ENCODE data around the gene SPSB4. TPM values are rescaled to one million over a fixed set of nuclear protein-coding genes. Genes with fewer than 3 reads are reported as not detected.

Gene SPSB4
- total and polyA plus RNA-seq, 2 donors (not counting 1 experiment from before 2014, with no cell fraction given): not detected

DNA sequence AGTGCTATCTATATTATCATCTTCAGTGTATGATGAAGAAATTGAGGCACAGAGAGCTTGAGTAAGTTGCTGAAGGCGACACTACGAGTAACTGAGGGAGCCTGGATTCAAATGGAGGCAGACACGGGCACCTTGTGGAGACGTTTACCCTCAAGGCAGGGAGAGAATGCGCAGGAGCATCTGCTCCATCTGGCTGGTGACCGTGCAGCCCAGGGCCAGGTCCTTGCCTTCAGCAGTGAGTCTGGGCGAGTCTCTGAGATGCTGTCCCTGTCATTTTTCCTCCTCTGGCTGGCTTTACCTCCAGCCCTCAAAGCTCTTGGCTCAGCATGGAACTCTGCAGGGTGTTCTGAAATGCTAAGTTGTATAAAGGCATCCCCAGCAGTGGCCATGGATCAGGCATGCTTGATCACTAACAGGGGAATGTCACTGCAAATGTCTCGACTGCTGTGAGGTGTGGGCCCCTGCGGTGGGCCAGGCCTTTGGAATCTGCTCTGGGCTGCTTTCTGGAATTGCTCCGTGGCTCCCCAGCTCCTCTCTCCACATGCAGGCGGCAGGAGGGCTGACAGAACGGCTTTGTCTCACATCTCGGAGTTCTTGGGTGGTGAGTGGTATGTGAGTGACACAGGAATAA is 19.7 kb downstream of the SPSB4 start:
- no peaks in the 10 kb centered on the region for H3K36me3 ChIP-seq (ENCODE audit: control insufficient read depth, insufficient read depth, low read length)

DNA sequence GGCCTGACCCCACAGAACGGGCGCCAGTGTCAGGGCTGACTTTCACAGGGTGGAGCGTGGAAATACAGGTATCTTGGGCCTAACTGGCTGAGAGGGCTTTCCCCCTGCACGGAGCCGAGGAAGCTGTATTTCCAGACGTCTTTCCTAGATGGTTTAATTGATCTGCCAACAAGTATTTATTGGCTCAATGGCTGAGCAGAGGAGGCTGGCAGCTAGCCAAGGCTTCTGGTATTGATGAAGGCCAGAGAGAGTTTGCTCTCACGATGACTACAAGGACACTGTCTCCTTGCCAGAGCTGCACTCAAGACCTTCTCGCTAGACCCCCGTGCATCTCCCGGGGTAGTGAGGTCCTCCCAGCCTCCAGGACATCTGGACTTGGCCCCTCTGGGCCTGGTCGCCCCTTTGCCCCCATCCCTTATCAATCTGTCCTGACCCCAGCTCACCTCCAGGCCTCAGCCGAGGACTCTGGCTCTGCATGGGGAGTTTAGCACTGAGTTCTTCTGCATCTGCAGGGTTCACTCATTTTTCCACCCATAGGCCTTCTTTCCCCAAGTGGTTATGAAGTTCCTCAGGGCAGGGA is 20.6 kb downstream of the SPSB4 start:
- no peaks in the 10 kb centered on the region for H3K4me1 ChIP-seq (ENCODE audit: control insufficient read depth, extremely low read depth, insufficient read depth, low read length)
- H3K36me3 ChIP-seq (ENCODE audit: control insufficient read depth, insufficient read depth, low read length): no peaks in the 10 kb centered on the region
- TF ChIP-seq, protein P1, sequence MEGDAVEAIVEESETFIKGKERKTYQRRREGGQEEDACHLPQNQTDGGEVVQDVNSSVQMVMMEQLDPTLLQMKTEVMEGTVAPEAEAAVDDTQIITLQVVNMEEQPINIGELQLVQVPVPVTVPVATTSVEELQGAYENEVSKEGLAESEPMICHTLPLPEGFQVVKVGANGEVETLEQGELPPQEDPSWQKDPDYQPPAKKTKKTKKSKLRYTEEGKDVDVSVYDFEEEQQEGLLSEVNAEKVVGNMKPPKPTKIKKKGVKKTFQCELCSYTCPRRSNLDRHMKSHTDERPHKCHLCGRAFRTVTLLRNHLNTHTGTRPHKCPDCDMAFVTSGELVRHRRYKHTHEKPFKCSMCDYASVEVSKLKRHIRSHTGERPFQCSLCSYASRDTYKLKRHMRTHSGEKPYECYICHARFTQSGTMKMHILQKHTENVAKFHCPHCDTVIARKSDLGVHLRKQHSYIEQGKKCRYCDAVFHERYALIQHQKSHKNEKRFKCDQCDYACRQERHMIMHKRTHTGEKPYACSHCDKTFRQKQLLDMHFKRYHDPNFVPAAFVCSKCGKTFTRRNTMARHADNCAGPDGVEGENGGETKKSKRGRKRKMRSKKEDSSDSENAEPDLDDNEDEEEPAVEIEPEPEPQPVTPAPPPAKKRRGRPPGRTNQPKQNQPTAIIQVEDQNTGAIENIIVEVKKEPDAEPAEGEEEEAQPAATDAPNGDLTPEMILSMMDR (conservative IDR thresholded peaks at IDR 0.05 in 1 of 2, IDR thresholded peaks at IDR 0.05 in 1 of 2; ENCODE audit: low read depth in 1 of 2, low read length in 2 of 2): no peak
- no peak for TF ChIP-seq EZH2 (IDR thresholded peaks at IDR 0.05; ENCODE audit: low read length, missing control alignments)

More for the DNA sequence above, 19.7 kb downstream of the SPSB4 start:
- no peak for DNase-seq (ENCODE audit: low read depth in 2 of 2)
- Histone ChIP-seq H2AFZ (ENCODE audit: low read length) (no peak overlapping the region), H4K20me1 (ENCODE audit: control insufficient read depth, extremely low read depth, insufficient read depth, low read length) (no peaks in the 10 kb centered on the region), H3K27me3 (ENCODE audit: control insufficient read depth, insufficient read depth, low read length) (no peaks in the 10 kb centered on the region), H3K9ac (ENCODE audit: insufficient read depth, low read length) (no peak overlapping the region), H3K4me1 (ENCODE audit: control insufficient read depth, extremely low read depth, insufficient read depth, low read length) (no peaks in the 10 kb centered on the region), H3K9me3 (ENCODE audit: control insufficient read depth, insufficient read depth, low read depth, low read length) (no peaks in the 10 kb centered on the region), H3K27ac (ENCODE audit: insufficient read depth, low read length) (no peak overlapping the region), H3K4me2 (ENCODE audit: extremely low read depth, insufficient read depth, low read length) (no peak overlapping the region), H3K4me3 (replicated peaks in 1 of 4; ENCODE audit: control extremely low read depth in 1 of 4, insufficient read depth in 1 of 4, low read depth in 3 of 4, low read length in 4 of 4) (no peak overlapping the region), H3K79me2 (ENCODE audit: control insufficient read depth, insufficient read depth, low read length) (no peaks in the 10 kb centered on the region)
- TF ChIP-seq EZH2 (IDR thresholded peaks at IDR 0.05; ENCODE audit: low read length, missing control alignments): no peak
- TF ChIP-seq, protein P1 (conservative IDR thresholded peaks at IDR 0.05 in 1 of 2, IDR thresholded peaks at IDR 0.05 in 1 of 2; ENCODE audit: low read depth in 1 of 2, low read length in 2 of 2): no peak

DNA sequence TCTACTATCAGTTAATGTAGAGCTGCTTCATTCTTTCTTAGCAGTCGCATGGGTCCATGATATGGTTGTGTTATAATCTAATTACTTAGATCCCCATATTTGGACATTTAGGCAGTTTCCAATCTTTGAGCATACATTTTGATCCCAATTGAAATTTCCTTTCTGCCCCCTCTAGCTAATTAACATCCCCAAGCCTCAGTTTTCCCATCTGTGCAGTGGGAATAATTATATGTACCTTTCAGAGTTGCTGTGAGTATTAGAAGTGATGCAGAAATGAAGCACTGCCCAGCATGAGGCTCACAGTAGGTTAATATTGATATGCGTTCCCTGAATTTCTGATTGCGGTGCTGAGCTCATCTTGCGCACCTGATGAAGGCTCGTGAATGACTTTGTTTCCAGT is 21.8 kb downstream of the SPSB4 start:
- H3K36me3 ChIP-seq (ENCODE audit: control insufficient read depth, insufficient read depth, low read length): no peaks in the 10 kb centered on the region
- H3K27ac ChIP-seq (ENCODE audit: insufficient read depth, low read length): no peak overlapping the region
- H3K4me2 ChIP-seq (ENCODE audit: extremely low read depth, insufficient read depth, low read length): no peak overlapping the region
- DNase-seq (ENCODE audit: low read depth in 2 of 2): no peak
- no peak overlapping the region for H3K4me3 ChIP-seq (replicated peaks in 1 of 4; ENCODE audit: control extremely low read depth in 1 of 4, insufficient read depth in 1 of 4, low read depth in 3 of 4, low read length in 4 of 4)
- no peaks in the 10 kb centered on the region for H3K9me3 ChIP-seq (ENCODE audit: control insufficient read depth, insufficient read depth, low read depth, low read length)
- TF ChIP-seq EZH2 (IDR thresholded peaks at IDR 0.05; ENCODE audit: low read length, missing control alignments): no peak
- TF ChIP-seq, protein P1 (conservative IDR thresholded peaks at IDR 0.05 in 1 of 2, IDR thresholded peaks at IDR 0.05 in 1 of 2; ENCODE audit: low read depth in 1 of 2, low read length in 2 of 2): no peak
- no peaks in the 10 kb centered on the region for H4K20me1 ChIP-seq (ENCODE audit: control insufficient read depth, extremely low read depth, insufficient read depth, low read length)
- H3K27me3 ChIP-seq (ENCODE audit: control insufficient read depth, insufficient read depth, low read length): no peaks in the 10 kb centered on the region
- H3K9ac ChIP-seq (ENCODE audit: insufficient read depth, low read length): no peak overlapping the region
- H2AFZ ChIP-seq (ENCODE audit: low read length): no peak overlapping the region
- no peaks in the 10 kb centered on the region for H3K79me2 ChIP-seq (ENCODE audit: control insufficient read depth, insufficient read depth, low read length)
- H3K4me1 ChIP-seq (ENCODE audit: control insufficient read depth, extremely low read depth, insufficient read depth, low read length): no peaks in the 10 kb centered on the region

More for the DNA sequence above, 20.6 kb downstream of the SPSB4 start:
- Histone ChIP-seq H4K20me1 (ENCODE audit: control insufficient read depth, extremely low read depth, insufficient read depth, low read length) (no peaks in the 10 kb centered on the region), H3K4me3 (replicated peaks in 1 of 4; ENCODE audit: control extremely low read depth in 1 of 4, insufficient read depth in 1 of 4, low read depth in 3 of 4, low read length in 4 of 4) (no peak overlapping the region), H3K4me2 (ENCODE audit: extremely low read depth, insufficient read depth, low read length) (no peak overlapping the region), H3K27me3 (ENCODE audit: control insufficient read depth, insufficient read depth, low read length) (no peaks in the 10 kb centered on the region), H3K9me3 (ENCODE audit: control insufficient read depth, insufficient read depth, low read depth, low read length) (no peaks in the 10 kb centered on the region), H3K27ac (ENCODE audit: insufficient read depth, low read length) (no peak overlapping the region), H3K79me2 (ENCODE audit: control insufficient read depth, insufficient read depth, low read length) (no peaks in the 10 kb centered on the region), H2AFZ (ENCODE audit: low read length) (no peak overlapping the region), H3K9ac (ENCODE audit: insufficient read depth, low read length) (no peak overlapping the region)
- no peak for DNase-seq (ENCODE audit: low read depth in 2 of 2)
